Erythroblast (primary cell): Measurements from ENCODE around the gene TKT.

ENCODE experiments used
- GATA1 ChIP-seq: IDR thresholded peaks from 2 replicates; pipeline ENCODE4 v1.6.1; 2011; ENCODE audit warnings: low read depth, mild to moderate bottlenecking, control low read depth, low read length, moderate library complexity
- POLR2A ChIP-seq: IDR thresholded peaks from 2 replicates; pipeline ENCODE4 v1.6.1; 2011; ENCODE audit warnings: mild to moderate bottlenecking, low read length

DNA sequence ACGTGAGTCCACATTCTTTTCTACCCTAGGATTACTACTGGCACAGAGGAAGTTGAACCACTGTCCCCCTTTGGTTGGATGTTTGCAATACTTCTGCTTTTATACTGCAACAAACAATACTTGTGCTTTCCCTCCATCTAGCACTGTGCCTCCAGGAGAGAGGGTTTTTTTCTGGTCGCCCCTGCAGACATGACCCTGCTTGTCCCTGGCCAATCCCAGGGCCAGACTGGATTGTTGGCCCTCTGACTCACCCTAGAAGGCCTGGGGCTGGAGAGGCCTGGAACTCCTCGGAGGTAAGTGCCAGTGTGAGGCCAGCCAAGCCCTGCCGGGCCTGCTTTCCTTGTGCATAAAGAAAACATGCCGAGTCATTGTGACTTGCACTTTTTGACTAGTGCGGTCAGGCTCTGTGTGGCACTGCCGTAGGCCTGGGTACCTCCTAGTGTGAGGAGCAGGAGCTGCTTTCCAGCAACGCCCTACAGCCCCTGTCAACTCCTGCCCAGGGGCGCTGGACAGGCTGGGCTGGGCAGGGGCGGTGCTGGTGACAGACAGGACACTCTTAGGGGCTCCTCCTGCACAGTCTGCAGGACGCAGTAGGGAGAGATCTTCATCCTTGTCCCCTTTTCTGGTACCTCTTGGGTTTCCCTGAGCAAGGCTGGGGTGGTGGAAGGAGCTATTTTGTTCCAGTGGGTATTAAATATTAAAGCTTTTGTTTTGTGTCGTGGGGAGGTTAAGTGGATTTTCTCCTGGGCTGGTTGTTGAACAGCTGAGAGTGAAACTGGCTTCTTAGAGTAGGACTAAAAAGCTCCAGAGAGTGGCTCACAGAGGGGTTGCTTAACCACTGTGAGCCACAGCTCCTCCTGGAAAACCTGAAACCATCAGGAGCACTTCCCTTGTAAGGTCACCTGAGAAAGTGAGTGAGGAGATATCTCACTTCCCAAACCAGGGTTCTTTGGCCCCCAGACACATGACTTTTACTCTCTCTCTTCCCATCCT lies 14.4 kb upstream of the TKT start:
- TF ChIP-seq POLR2A (peak; percentile 84), GATA1 (no peak)
